Trophoblast cell (in vitro differentiated cells and primary cell): ENCODE data around the gene CCDC112.

Source experiments
- DNase-seq, 2 donors: peaks; one replicate each; pipeline ENCODE4 v3.0.0-alpha.2; 2016
- H2AFZ ChIP-seq: 2 replicates; pipeline ENCODE4 v1.6.1; 2013; ENCODE audit warnings: low read length, moderate library complexity, mild to moderate bottlenecking; ENCODE audit not compliant: insufficient read depth, poor library complexity
- H2AK5ac ChIP-seq: 2 replicates; pipeline ENCODE4 v1.6.1; 2013; ENCODE audit warnings: mild to moderate bottlenecking, low read length
- H2BK120ac ChIP-seq: 2 replicates; pipeline ENCODE4 v1.6.1; 2013; ENCODE audit warnings: low read length, mild to moderate bottlenecking, moderate library complexity; ENCODE audit not compliant: insufficient read depth, poor library complexity
- H2BK12ac ChIP-seq: 2 replicates; pipeline ENCODE4 v1.6.1; 2013; ENCODE audit warnings: mild to moderate bottlenecking, low read length, moderate library complexity
- H2BK5ac ChIP-seq: 2 replicates; pipeline ENCODE4 v1.6.1; 2013; ENCODE audit warnings: low read length, low read depth, moderate library complexity, mild to moderate bottlenecking; ENCODE audit not compliant: poor library complexity
- H3K14ac ChIP-seq: 2 replicates; pipeline ENCODE4 v1.6.1; 2013; ENCODE audit warnings: mild to moderate bottlenecking, low read length
- H3K18ac ChIP-seq: 2 replicates; pipeline ENCODE4 v1.6.1; 2013; ENCODE audit warnings: mild to moderate bottlenecking, low read length
- H3K23ac ChIP-seq: 2 replicates; pipeline ENCODE4 v1.6.1; 2013; ENCODE audit warnings: low read length
- H3K27ac ChIP-seq: 2 replicates; pipeline ENCODE4 v1.5.1; 2013; ENCODE audit warnings: low read depth, mild to moderate bottlenecking, inconsistent platforms, low read length, moderate library complexity
- H3K27me3 ChIP-seq: 2 replicates; pipeline ENCODE4 v1.6.1; 2013; ENCODE audit warnings: inconsistent platforms, mild to moderate bottlenecking, low read length, moderate library complexity; ENCODE audit not compliant: insufficient read depth
- H3K36me3 ChIP-seq, 2 experiments: 1 replicate in 1 of 2; 2 replicates in 1 of 2; pipeline ENCODE4 v1.6.1; 2013; ENCODE audit warnings: low read length in 2 of 2, mild to moderate bottlenecking in 2 of 2, moderate library complexity in 1 of 2; ENCODE audit not compliant: insufficient read depth in 2 of 2, control insufficient read depth in 1 of 2
- H3K4ac ChIP-seq: 2 replicates; pipeline ENCODE4 v1.6.1; 2013; ENCODE audit warnings: low read depth, mild to moderate bottlenecking, low read length, moderate library complexity
- H3K4me1 ChIP-seq, 2 experiments: 1 replicate in 1 of 2; 2 replicates in 1 of 2; pipeline ENCODE4 v1.6.1; 2013; ENCODE audit warnings: low read length in 2 of 2, mild to moderate bottlenecking in 2 of 2, moderate library complexity in 1 of 2; ENCODE audit not compliant: insufficient read depth in 2 of 2, control insufficient read depth in 1 of 2
- H3K4me2 ChIP-seq: 2 replicates; pipeline ENCODE4 v1.6.1; 2013; ENCODE audit warnings: inconsistent platforms, mild to moderate bottlenecking, low read length, moderate library complexity
- H3K4me3 ChIP-seq: 2 replicates; pipeline ENCODE4 v1.5.1; 2013; ENCODE audit warnings: mild to moderate bottlenecking, low read depth, low read length, inconsistent platforms
- H3K79me1 ChIP-seq: one replicate; pipeline ENCODE4 v1.6.1; 2013; ENCODE audit warnings: low read length
- H3K79me2 ChIP-seq: 2 replicates; pipeline ENCODE4 v1.6.1; 2013; ENCODE audit warnings: low read length, mild to moderate bottlenecking; ENCODE audit not compliant: control insufficient read depth, insufficient read depth, poor library complexity
- H3K9ac ChIP-seq: 2 replicates; pipeline ENCODE4 v1.6.1; 2013; ENCODE audit warnings: mild to moderate bottlenecking, low read length
- H3K9me3 ChIP-seq: 2 replicates; pipeline ENCODE4 v1.6.1; 2013; ENCODE audit warnings: low read depth, mild to moderate bottlenecking, control low read depth, inconsistent platforms, low read length; ENCODE audit not compliant: insufficient read depth
- H4K12ac ChIP-seq: 2 replicates; pipeline ENCODE4 v1.6.1; 2013; ENCODE audit warnings: low read depth, mild to moderate bottlenecking, low read length, moderate library complexity
- H4K8ac ChIP-seq: 2 replicates; pipeline ENCODE4 v1.6.1; 2013; ENCODE audit warnings: low read depth, mild to moderate bottlenecking, low read length, moderate library complexity
- H4K91ac ChIP-seq: one replicate; pipeline ENCODE4 v1.6.1; 2013; ENCODE audit warnings: low read depth, mild to moderate bottlenecking, low read length, moderate library complexity
- WGBS: extraction: QIAGEN DNeasy Blood & Tissue Kit; methylation state at CpG from one replicate; pipeline ENCODE4 v1.1.7; 2013; ENCODE audit warnings: missing lambda C conversion rate; ENCODE audit not compliant: insufficient read length, insufficient coverage; ENCODE audit errors: extremely low coverage; 5-methylcytosine and 5-hydroxymethylcytosine counted together

The CCDC112 gene

GRCh38 chr5:115246361-115246991, 50.0 kb downstream of the CCDC112 start:
- WGBS = no CpG with 5 or more reads among the region's 3 CpGs
- no peak overlapping the region for H4K91ac ChIP-seq
- peak in 1 of 2 donors; percentile 66 for DNase-seq

GRCh38 chr5:115243412-115243811, 53.0 kb downstream of the CCDC112 start:
- no peak overlapping the region for H3K18ac ChIP-seq
- no peak overlapping the region for H2BK120ac ChIP-seq
- no peak overlapping the region for H4K91ac ChIP-seq
- no peak overlapping the region for H2AK5ac ChIP-seq
- no peak overlapping the region for H4K12ac ChIP-seq
- H3K4me1 ChIP-seq = no peaks in the 10 kb centered on the region
- peaks cover 0 to 3% of the 10 kb centered on the region in 2 experiments for H3K36me3 ChIP-seq
- DNase-seq = no peak
- H3K4me3 ChIP-seq = no peak overlapping the region
- H3K9me3 ChIP-seq = no peaks in the 10 kb centered on the region
- no peak overlapping the region for H3K14ac ChIP-seq
- no peak overlapping the region for H3K4ac ChIP-seq
- no peak overlapping the region for H3K27ac ChIP-seq
- no peak overlapping the region for H2BK12ac ChIP-seq
- H3K23ac ChIP-seq = no peak overlapping the region
- no peak overlapping the region for H4K8ac ChIP-seq
- H3K79me1 ChIP-seq = no peaks in the 10 kb centered on the region
- H3K4me2 ChIP-seq = no peak overlapping the region
- H3K9ac ChIP-seq = no peak overlapping the region
- H2AFZ ChIP-seq = no peak overlapping the region
- no peaks in the 10 kb centered on the region for H3K79me2 ChIP-seq
- no peak overlapping the region for H2BK5ac ChIP-seq
- H3K27me3 ChIP-seq = no peaks in the 10 kb centered on the region

More at GRCh38 chr5:115246361-115246991, 50.0 kb downstream of the CCDC112 start:
- Histone ChIP-seq H2BK12ac (no peak overlapping the region), H3K4me1 (no peaks in the 10 kb centered on the region), H3K79me2 (no peaks in the 10 kb centered on the region), H3K27me3 (no peaks in the 10 kb centered on the region), H3K14ac (no peak overlapping the region), H2AK5ac (no peak overlapping the region), H3K79me1 (no peaks in the 10 kb centered on the region), H3K4ac (no peak overlapping the region), H3K18ac (no peak overlapping the region), H2BK5ac (no peak overlapping the region), H4K12ac (no peak overlapping the region), H3K36me3 (no peaks in the 10 kb centered on the region), H3K9me3 (no peaks in the 10 kb centered on the region), H4K8ac (no peak overlapping the region), H3K9ac (no peak overlapping the region), H2AFZ (no peak overlapping the region), H3K4me3 (no peak overlapping the region), H2BK120ac (no peak overlapping the region), H3K4me2 (no peak overlapping the region), H3K23ac (no peak overlapping the region), H3K27ac (no peak overlapping the region)

DNA sequence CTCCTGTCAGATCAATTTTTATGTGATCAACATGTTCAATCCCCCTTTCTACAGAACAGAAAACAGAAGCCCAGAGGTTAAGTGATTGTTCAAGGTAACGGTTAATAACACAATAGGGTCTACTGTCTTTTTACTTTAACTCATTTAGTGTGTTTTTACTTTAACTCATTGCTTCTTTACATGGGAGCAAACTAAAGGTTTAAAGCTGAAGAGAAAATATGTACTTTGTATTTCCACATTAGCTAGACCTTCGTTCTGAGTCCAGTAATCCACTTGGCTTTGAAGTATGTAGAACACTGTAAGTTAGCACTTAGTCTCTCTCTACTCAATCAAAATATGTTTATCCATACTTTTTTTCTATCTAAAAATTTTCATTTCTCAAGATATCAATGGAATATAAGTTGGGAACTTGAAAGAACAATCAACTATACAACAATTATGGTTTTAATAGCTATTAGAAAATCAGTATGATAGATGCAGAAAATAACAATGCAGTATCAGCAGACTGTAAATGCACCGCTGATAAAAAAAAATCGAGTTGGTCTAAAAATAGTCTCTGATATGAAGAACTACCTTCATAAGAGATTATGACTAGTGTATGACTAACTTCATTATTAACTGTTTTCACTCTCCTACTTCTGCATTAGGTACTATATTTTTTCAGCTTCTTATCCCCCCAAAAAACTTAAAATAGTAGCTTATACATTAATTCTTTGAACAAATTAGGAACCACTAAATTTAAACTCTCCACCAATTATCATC, 54.4 kb downstream of the CCDC112 start:
- Histone ChIP-seq H4K8ac (no peak overlapping the region), H3K27me3 (no peaks in the 10 kb centered on the region), H4K91ac (no peak overlapping the region), H2BK12ac (no peak overlapping the region), H2BK5ac (no peak overlapping the region), H3K4ac (no peak overlapping the region), H2AFZ (no peak overlapping the region), H3K4me2 (no peak overlapping the region), H2AK5ac (no peak overlapping the region), H3K27ac (no peak overlapping the region), H3K79me1 (no peaks in the 10 kb centered on the region), H3K36me3 (peaks cover 0 to 3% of the 10 kb centered on the region in 2 experiments), H3K79me2 (no peaks in the 10 kb centered on the region), H3K4me1 (no peaks in the 10 kb centered on the region), H3K14ac (no peak overlapping the region), H3K9ac (no peak overlapping the region), H2BK120ac (no peak overlapping the region), H3K9me3 (no peaks in the 10 kb centered on the region), H4K12ac (no peak overlapping the region), H3K18ac (no peak overlapping the region), H3K4me3 (no peak overlapping the region), H3K23ac (no peak overlapping the region)
- no CpG with 5 or more reads among the region's 4 CpGs for WGBS
- DNase-seq = no peak

GRCh38 chr5:115237066-115237465, 59.4 kb downstream of the CCDC112 start:
- H4K12ac ChIP-seq = no peak overlapping the region
- no peak for DNase-seq
- H4K91ac ChIP-seq = no peak overlapping the region
- H3K18ac ChIP-seq = no peak overlapping the region
- no CpG with 5 or more reads among the region's 3 CpGs for WGBS
- H3K36me3 ChIP-seq = peaks cover 0 to 3% of the 10 kb centered on the region in 2 experiments
- no peaks in the 10 kb centered on the region for H3K9me3 ChIP-seq
- H3K79me2 ChIP-seq = no peaks in the 10 kb centered on the region
- no peak overlapping the region for H3K4me2 ChIP-seq
- no peak overlapping the region for H3K9ac ChIP-seq
- H3K4me3 ChIP-seq = no peak overlapping the region
- H3K27me3 ChIP-seq = no peaks in the 10 kb centered on the region
- H2BK12ac ChIP-seq = no peak overlapping the region
- H3K4ac ChIP-seq = no peak overlapping the region
- H2BK5ac ChIP-seq = no peak overlapping the region
- H3K23ac ChIP-seq = no peak overlapping the region
- H2AK5ac ChIP-seq = no peak overlapping the region
- no peak overlapping the region for H3K27ac ChIP-seq
- no peak overlapping the region for H2BK120ac ChIP-seq
- no peak overlapping the region for H4K8ac ChIP-seq
- H3K4me1 ChIP-seq = no peaks in the 10 kb centered on the region
- H3K79me1 ChIP-seq = no peaks in the 10 kb centered on the region
- H2AFZ ChIP-seq = no peak overlapping the region
- H3K14ac ChIP-seq = no peak overlapping the region
